ENCODE results near the gene VSIR. TPM values are rescaled to one million over a fixed set of nuclear protein-coding genes. Genes with fewer than 3 reads are reported as not detected.

Gene VSIR
- total RNA-seq, 1 donor from 2014 or later = 117 TPM

- DNase-seq (no peak), ATAC-seq (peak in 1 of 2 donors; percentile 41)
- Histone ChIP-seq H3K36me3 (no peaks in the 10 kb centered on the region), H3K4me1 (no peaks in the 10 kb centered on the region), H3K27me3 (ENCODE audit: low read depth) (no peaks in the 10 kb centered on the region), H3K27ac (no peak overlapping the region), H3K9me3 (no peaks in the 10 kb centered on the region), H3K4me3 (no peak overlapping the region)
- no peak for TF ChIP-seq CTCF (IDR thresholded peaks at IDR 0.05)
- intact Hi-C loops (cut with DNase I) = no loop called here
Measured at GRCh38 chr10:71789871-71790270, 16.6 kb upstream of the VSIR start.

- H3K36me3 ChIP-seq = no peaks in the 10 kb centered on the region
- no peak overlapping the region for H3K27ac ChIP-seq
- no peak for TF ChIP-seq CTCF (IDR thresholded peaks at IDR 0.05)
- H3K9me3 ChIP-seq = no peaks in the 10 kb centered on the region
- H3K4me3 ChIP-seq = no peak overlapping the region
- H3K4me1 ChIP-seq = no peaks in the 10 kb centered on the region
- no peaks in the 10 kb centered on the region for H3K27me3 ChIP-seq (ENCODE audit: low read depth)
- DNase-seq (no peak), ATAC-seq (no peak)
- intact Hi-C loops (cut with DNase I) = no loop called here
Measured at GRCh38 chr10:71788954-71789353, 15.6 kb upstream of the VSIR start.

GRCh38 chr10:71784679-71785272, 11.5 kb upstream of the VSIR start:
- H3K27me3 ChIP-seq (ENCODE audit: low read depth) = no peaks in the 10 kb centered on the region
- peak; percentile 33 for DNase-seq
- intact Hi-C loops (cut with DNase I) = no loop called here
- no peaks in the 10 kb centered on the region for H3K9me3 ChIP-seq
- no peak overlapping the region for H3K27ac ChIP-seq
- peaks cover 14% of the 10 kb centered on the region for H3K4me1 ChIP-seq
- no peak overlapping the region for H3K4me3 ChIP-seq
- no peaks in the 10 kb centered on the region for H3K36me3 ChIP-seq
- TF ChIP-seq CTCF (IDR thresholded peaks at IDR 0.05) = no peak
- ATAC-seq = no peak

GRCh38 chr10:71783917-71784678, 10.8 kb upstream of the VSIR start:
- intact Hi-C loops (cut with DNase I) = no loop called here
- Histone ChIP-seq H3K27me3 (ENCODE audit: low read depth) (no peaks in the 10 kb centered on the region), H3K36me3 (no peaks in the 10 kb centered on the region), H3K9me3 (no peaks in the 10 kb centered on the region), H3K4me3 (no peak overlapping the region), H3K27ac (no peak overlapping the region), H3K4me1 (peaks cover 14% of the 10 kb centered on the region)
- ATAC-seq (no peak), DNase-seq (peak; percentile 29)
- no peak for TF ChIP-seq CTCF (IDR thresholded peaks at IDR 0.05)

- peak in 1 of 2 donors; percentile 19 for ATAC-seq
- Histone ChIP-seq H3K4me1 (peaks cover 14% of the 10 kb centered on the region), H3K27ac (no peak overlapping the region), H3K27me3 (ENCODE audit: low read depth) (no peaks in the 10 kb centered on the region), H3K4me3 (no peak overlapping the region), H3K9me3 (no peaks in the 10 kb centered on the region), H3K36me3 (no peaks in the 10 kb centered on the region)
- no peak for TF ChIP-seq CTCF (IDR thresholded peaks at IDR 0.05)
- intact Hi-C loops (cut with DNase I) = no loop called here
- peak; percentile 56 for DNase-seq
Measured at GRCh38 chr10:71782917-71783490, 9.7 kb upstream of the VSIR start.
